Globus pallidus (tissue), 1 donor: ENCODE results near the gene HOXD3.

ENCODE experiments used
- DNase-seq: peaks from one replicate; pipeline ENCODE4 v3.0.0-alpha.2; 2015; ENCODE audit warnings: low spot score

The HOXD3 gene

GRCh38 chr2:176132205-176133171 lies 24.6 kb upstream of the HOXD3 start:
- DNase-seq: no peak

GRCh38 chr2:176133389-176133788 lies 23.7 kb upstream of the HOXD3 start:
- no peak for DNase-seq

DNA sequence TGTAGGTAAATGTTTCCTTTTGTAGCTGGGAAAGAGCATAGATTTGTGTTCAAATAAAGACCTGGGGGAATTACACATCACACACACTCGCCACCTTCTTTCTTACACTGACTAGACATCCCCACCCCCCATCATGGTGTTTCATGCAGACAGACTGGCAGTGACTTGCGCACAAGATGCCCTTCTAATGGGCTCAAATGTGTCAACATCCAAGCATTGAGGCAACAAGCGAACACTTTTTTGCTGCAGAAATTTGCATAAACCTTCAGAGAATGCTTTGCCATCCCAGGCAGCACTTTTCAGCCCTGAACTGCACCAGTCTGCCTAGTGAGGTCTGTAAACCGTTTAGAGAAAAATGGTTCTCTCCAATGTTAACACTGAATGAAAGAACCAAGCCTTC lies 23.1 kb upstream of the HOXD3 start:
- DNase-seq: no peak

- DNase-seq: no peak
These were observed 22.1 kb upstream of the HOXD3 start for GRCh38 chr2:176135035-176135440.

DNA sequence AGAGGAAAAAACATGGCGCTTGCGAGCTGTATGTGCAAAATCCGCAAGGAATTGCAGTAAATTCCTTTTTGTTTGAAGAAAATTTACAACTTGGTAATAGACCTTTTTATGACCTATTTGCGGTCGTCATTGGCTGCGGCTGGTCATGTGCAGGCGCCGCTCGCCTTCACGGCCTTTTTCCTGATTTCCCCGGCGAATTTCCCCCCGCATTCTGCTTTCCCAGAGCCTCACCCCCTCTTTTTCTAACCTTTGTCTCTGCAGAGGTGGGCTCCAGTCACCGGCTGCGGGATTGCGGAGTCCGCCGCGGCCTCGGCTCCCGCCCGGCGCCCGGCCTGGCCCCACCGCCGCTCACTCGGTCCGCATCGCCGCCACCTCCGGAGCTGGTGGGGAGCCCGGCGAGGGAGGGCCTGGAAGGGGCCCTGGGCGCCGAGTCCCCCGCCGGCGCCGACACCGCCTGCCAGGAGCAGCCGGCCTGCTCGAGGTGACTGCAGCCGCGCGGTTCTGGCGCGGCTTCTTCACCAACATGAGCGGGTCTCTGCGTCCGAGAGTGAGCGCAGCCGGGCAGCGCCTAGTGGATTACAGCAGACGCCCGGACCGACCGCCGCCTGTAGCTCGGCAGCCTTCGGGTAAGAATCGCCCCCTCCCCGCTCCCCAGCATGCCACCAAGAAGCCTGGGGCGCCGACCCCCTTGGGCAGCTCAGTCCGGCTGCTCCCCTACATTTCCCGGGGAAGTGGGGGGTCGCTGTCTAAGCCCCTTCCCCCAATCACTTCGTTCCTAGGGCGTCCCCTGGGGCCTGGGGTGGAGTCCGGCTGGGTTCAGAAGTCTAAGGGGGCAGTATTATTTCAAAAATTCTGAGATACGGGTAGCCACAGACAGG lies 20.5 kb upstream of the HOXD3 start:
- DNase-seq: no peak

GRCh38 chr2:176137252-176137580 lies 19.9 kb upstream of the HOXD3 start:
- DNase-seq: no peak

GRCh38 chr2:176137906-176138305 lies 19.2 kb upstream of the HOXD3 start:
- no peak for DNase-seq

- no peak for DNase-seq
These were observed 18.6 kb upstream of the HOXD3 start for GRCh38 chr2:176138526-176138922.

GRCh38 chr2:176138923-176139660 lies 18.0 kb upstream of the HOXD3 start:
- DNase-seq: no peak

GRCh38 chr2:176139661-176140512 lies 17.2 kb upstream of the HOXD3 start:
- peak; percentile 11 for DNase-seq

GRCh38 chr2:176140513-176141317 lies 16.4 kb upstream of the HOXD3 start:
- DNase-seq: peak; percentile 63

- no peak for DNase-seq
These were observed 14.8 kb upstream of the HOXD3 start for GRCh38 chr2:176142281-176142680.

- DNase-seq: no peak
These were observed 11.8 kb upstream of the HOXD3 start for GRCh38 chr2:176145085-176145969.

DNA sequence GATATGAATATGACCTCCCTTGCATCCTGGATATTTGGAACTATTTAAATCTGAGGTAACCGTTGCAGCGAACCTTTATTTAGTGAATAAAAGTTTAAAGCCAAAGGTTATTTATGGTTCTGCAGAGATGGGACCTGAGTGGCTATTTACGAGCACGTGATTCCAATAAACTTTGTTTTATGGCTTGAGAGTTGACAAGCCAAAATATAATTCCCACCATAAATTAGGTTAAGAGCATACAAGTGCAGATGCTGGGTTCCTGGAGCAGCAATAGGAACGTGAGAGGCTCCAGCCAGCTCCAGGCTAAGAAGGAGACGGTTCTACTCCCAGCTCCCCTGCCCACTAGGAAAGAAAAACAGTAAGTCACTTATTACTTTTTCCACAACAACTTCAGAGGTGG lies 11.0 kb upstream of the HOXD3 start:
- DNase-seq: no peak

- no peak for DNase-seq
These were observed 10.5 kb upstream of the HOXD3 start for GRCh38 chr2:176146645-176147044.

DNA sequence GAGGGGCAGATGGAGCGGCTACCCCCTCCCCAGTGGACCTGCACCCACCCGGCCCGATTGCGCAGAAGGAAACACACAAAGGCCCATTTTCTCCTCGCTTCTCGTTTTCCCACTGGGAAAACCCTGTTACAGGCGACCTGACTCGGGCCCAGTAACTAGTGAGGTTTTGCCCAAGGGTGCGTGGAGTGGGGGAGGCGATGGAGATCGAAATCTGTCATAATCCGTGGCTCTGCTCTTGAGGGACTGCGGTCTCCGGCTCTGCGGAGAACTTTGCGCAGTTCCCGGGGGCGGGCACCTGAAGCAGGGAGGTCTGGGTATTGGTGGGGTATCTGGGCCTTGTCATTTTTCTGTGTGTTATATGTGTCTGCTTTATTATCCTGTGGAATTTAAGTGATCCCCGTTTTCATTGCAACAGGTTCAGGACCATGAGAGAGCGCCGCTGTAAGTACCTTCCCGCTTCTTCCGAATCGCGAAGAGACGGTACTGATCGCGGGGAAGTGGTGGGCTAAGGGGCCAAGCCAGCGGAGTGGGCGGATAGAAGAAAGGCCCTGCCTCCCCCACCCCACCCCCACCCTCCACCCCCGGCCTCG lies 9.8 kb upstream of the HOXD3 start:
- no peak for DNase-seq

DNA sequence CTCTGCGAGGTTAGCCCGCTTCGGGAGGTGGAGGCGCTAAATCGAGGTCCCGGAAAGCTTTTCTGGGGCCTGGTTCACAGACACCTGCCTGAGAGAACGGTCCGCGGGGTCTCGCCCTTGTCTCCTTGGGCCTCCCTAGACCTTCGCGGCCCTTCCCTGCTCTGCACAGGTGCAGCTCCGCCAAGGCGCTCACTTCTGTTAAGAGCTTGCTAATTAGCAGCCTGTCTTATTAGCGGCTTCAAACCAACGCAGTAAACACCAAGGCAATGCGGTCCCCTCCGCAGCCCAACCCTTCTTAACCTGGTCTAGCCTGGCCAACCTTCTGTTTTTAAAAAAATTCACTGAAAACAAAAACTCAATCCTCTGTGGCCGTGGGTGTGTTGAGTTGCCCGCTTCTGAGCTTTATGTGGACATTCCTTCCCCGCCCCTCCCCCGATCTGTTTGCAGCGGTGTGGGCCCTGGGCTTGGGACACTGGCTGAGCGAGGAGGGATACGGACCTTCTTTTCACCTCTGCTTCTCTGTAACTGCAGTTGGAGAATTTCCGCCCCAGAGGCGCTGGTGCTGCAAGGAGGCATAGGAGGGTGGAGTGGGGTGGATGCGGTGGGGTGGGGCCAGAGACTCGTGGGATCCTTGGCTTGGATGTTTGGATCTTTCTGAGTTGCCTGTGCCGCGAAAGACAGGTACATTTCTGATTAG lies 9.2 kb upstream of the HOXD3 start:
- no peak for DNase-seq

DNA sequence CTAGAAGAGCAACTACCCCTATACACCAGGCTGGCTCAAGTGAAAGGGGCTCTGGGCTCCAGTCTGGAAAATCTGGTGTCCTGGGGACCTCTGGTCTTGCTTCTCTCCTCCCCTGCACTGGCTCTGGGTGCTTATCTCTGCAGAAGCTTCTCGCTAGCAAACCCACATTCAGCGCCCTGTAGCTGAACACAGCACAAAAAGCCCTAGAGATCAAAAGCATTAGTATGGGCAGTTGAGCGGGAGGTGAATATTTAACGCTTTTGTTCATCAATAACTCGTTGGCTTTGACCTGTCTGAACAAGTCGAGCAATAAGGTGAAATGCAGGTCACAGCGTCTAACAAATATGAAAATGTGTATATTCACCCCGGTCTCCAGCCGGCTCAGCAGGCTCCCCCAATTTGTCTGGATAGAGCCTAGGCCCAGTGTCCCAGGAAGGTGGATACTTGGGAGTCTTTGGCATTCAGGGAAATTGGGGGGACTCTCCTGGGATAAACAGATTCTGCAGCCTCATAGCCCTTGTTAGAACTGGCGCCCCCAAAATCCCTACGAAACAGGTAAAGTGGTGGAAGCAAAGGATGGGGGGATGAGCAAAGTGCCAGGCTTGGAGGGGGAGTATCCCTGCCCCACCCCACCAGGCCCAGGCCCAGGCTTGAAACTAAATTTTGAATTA lies 8.2 kb upstream of the HOXD3 start:
- DNase-seq: no peak
